ENCODE data around the gene SPEN.
"Not testable (repeated sequence)": the region's sequence is repeated elsewhere in the genome, so short reads cannot be mapped to it uniquely, and the experiment has no call there.

Gene SPEN

GRCh38 chr1:15974855-15975254 lies 127.3 kb downstream of the SPEN start:
- Histone ChIP-seq H3K4me3 (ENCODE audit: low read depth in 1 of 2, low read length in 2 of 2) (peak overlapping the region; percentile 83 to 94), H4K20me1 (ENCODE audit: insufficient read depth, low read length) (peaks cover 16% of the 10 kb centered on the region; the same call in 1 of the 2 replicates), H3K27ac (ENCODE audit: low read length) (peak overlapping the region; percentile 33), H3K36me3 (ENCODE audit: insufficient read depth, low read length) (peaks cover 26% of the 10 kb centered on the region), H3K27me3 (ENCODE audit: insufficient read depth, low read length, poor library complexity) (no peaks in the 10 kb centered on the region), H2AFZ (ENCODE audit: low read depth, low read length) (peak overlapping the region; percentile 97), H3K9me3 (ENCODE audit: insufficient read depth, low read length, severe bottlenecking) (peaks cover 5% of the 10 kb centered on the region), H3K4me1 (ENCODE audit: insufficient read depth, low read length) (peaks cover 25% of the 10 kb centered on the region), H3K79me2 (ENCODE audit: insufficient read depth, low read length) (peaks cover 52% of the 10 kb centered on the region), H3K4me2 (ENCODE audit: insufficient read depth, low read length) (peak overlapping the region; percentile 71), H3K9ac (ENCODE audit: low read depth, low read length) (peak overlapping the region; percentile 68)
- DNase-seq (no peak), ATAC-seq (ENCODE audit: insufficient read depth, low read depth) (no peak)
- TF ChIP-seq CTCF (IDR thresholded peaks at IDR 0.05; ENCODE audit: borderline replicate concordance, extremely low read depth, low read length, poor library complexity, severe bottlenecking) (no peak), EZH2 (IDR thresholded peaks at IDR 0.05; ENCODE audit: borderline replicate concordance, low read depth, low read length, severe bottlenecking) (no peak)

GRCh38 chr1:15975358-15975804 lies 127.9 kb downstream of the SPEN start:
- Histone ChIP-seq H3K79me2 (ENCODE audit: insufficient read depth, low read length) (peaks cover 49% of the 10 kb centered on the region), H3K27me3 (ENCODE audit: insufficient read depth, low read length, poor library complexity) (no peaks in the 10 kb centered on the region), H3K9ac (ENCODE audit: low read depth, low read length) (peak overlapping the region; percentile 68), H4K20me1 (ENCODE audit: insufficient read depth, low read length) (peaks cover 16% of the 10 kb centered on the region; the same call in 1 of the 2 replicates), H2AFZ (ENCODE audit: low read depth, low read length) (peak overlapping the region; percentile 97), H3K36me3 (ENCODE audit: insufficient read depth, low read length) (peaks cover 23% of the 10 kb centered on the region), H3K27ac (ENCODE audit: low read length) (peak overlapping the region; percentile 85), H3K4me2 (ENCODE audit: insufficient read depth, low read length) (peak overlapping the region; percentile 71), H3K4me3 (ENCODE audit: low read depth in 1 of 2, low read length in 2 of 2) (peak overlapping the region; percentile 83 to 94), H3K4me1 (ENCODE audit: insufficient read depth, low read length) (peaks cover 25% of the 10 kb centered on the region), H3K9me3 (ENCODE audit: insufficient read depth, low read length, severe bottlenecking) (peaks cover 5% of the 10 kb centered on the region)
- TF ChIP-seq CTCF (IDR thresholded peaks at IDR 0.05; ENCODE audit: borderline replicate concordance, extremely low read depth, low read length, poor library complexity, severe bottlenecking) (peak; percentile 44), EZH2 (IDR thresholded peaks at IDR 0.05; ENCODE audit: borderline replicate concordance, low read depth, low read length, severe bottlenecking) (no peak)
- DNase-seq (peak; percentile 77), ATAC-seq (ENCODE audit: insufficient read depth, low read depth) (peak; percentile 81)

- peak within 1 kb of the TSS; percentile 97 for H2AFZ ChIP-seq (ENCODE audit: low read depth, low read length)
- TF ChIP-seq EZH2 (IDR thresholded peaks at IDR 0.05; ENCODE audit: borderline replicate concordance, low read depth, low read length, severe bottlenecking) = no peak
- no peak for TF ChIP-seq CTCF (IDR thresholded peaks at IDR 0.05; ENCODE audit: borderline replicate concordance, extremely low read depth, low read length, poor library complexity, severe bottlenecking)
- H4K20me1 ChIP-seq (ENCODE audit: insufficient read depth, low read length) = peaks cover 16% of the 10 kb centered on the region; the same call in 1 of the 2 replicates
- H3K79me2 ChIP-seq (ENCODE audit: insufficient read depth, low read length) = peaks cover 44% of the 10 kb centered on the region
- peaks cover 19% of the 10 kb centered on the region for H3K36me3 ChIP-seq (ENCODE audit: insufficient read depth, low read length)
- peaks cover 5% of the 10 kb centered on the region for H3K9me3 ChIP-seq (ENCODE audit: insufficient read depth, low read length, severe bottlenecking)
- DNase-seq = peak; percentile 94
- H3K4me1 ChIP-seq (ENCODE audit: insufficient read depth, low read length) = peaks cover 25% of the 10 kb centered on the region
- peak within 1 kb of the TSS; percentile 85 for H3K27ac ChIP-seq (ENCODE audit: low read length)
- peak within 1 kb of the TSS; percentile 83 to 94 for H3K4me3 ChIP-seq (ENCODE audit: low read depth in 1 of 2, low read length in 2 of 2)
- H3K9ac ChIP-seq (ENCODE audit: low read depth, low read length) = peak within 1 kb of the TSS; percentile 68
- no peaks in the 10 kb centered on the region for H3K27me3 ChIP-seq (ENCODE audit: insufficient read depth, low read length, poor library complexity)
- peak within 1 kb of the TSS; percentile 71 for H3K4me2 ChIP-seq (ENCODE audit: insufficient read depth, low read length)
- ATAC-seq (ENCODE audit: insufficient read depth, low read depth) = peak; percentile 93
Measured at GRCh38 chr1:15975805-15976680, 128.5 kb downstream of the SPEN start, which contains the start of gene ZBTB17. Gene ZBTB17, minus strand, starts transcription at chr1:15976101. Its CDS starts 27,606 bp downstream, at chr1:15948495.

- H3K36me3 ChIP-seq (ENCODE audit: insufficient read depth, low read length); DNase-seq; H4K20me1 ChIP-seq (ENCODE audit: insufficient read depth, low read length); H3K4me3 ChIP-seq (ENCODE audit: low read depth in 1 of 2, low read length in 2 of 2); H3K4me2 ChIP-seq (ENCODE audit: insufficient read depth, low read length); H3K9ac ChIP-seq (ENCODE audit: low read depth, low read length); ATAC-seq (ENCODE audit: insufficient read depth, low read depth); H3K9me3 ChIP-seq (ENCODE audit: insufficient read depth, low read length, severe bottlenecking); H2AFZ ChIP-seq (ENCODE audit: low read depth, low read length); H3K27ac ChIP-seq (ENCODE audit: low read length); H3K27me3 ChIP-seq (ENCODE audit: insufficient read depth, low read length, poor library complexity): not testable (repeated sequence)
- peaks cover 28% of the 10 kb centered on the region for H3K79me2 ChIP-seq (ENCODE audit: insufficient read depth, low read length)
- H3K4me1 ChIP-seq (ENCODE audit: insufficient read depth, low read length) = peaks cover 24% of the 10 kb centered on the region
Measured at GRCh38 chr1:15977947-15978346, 130.4 kb downstream of the SPEN start.
